ENCODE data around the gene NPL.

NPL gene

DNA sequence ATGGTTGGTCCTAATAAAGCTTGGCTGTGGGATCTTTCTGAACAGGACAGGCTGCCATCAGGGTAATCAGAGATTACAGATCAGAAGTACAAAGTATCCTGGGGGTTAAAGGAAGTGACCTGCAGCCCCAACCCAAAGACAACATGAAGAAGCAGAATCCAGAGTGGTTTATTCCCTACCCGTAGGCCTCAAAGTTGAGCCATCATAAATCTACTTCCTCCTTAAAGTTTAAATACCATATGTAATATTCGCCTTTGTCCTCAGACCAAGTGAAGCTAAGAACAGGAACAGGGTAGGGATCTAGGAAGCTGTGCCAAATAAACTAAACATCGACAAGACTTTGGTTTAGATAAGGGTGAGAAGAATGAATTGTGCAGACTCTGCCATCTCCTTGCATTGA lies 33.6 kb downstream of the NPL start:
- no peak for DNase-seq

DNA sequence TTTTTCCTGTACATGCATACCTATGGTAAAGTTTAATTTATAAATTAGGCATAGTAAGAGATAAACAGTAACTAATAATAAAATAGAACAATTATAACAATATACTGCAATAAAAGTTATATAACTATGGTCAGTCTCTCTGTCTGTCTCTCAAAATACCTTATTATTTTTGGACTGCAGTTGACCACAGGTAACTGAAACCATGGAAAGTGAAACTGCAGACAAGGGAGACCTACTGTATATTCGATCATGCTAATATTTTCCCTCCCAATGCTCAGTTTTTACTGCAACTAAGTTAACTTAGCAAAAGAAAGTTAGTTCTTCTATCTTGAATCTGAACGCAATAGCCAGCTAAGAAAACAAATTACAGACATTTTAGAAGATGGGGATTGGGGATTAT lies 37.3 kb downstream of the NPL start:
- no peak for DNase-seq

DNA sequence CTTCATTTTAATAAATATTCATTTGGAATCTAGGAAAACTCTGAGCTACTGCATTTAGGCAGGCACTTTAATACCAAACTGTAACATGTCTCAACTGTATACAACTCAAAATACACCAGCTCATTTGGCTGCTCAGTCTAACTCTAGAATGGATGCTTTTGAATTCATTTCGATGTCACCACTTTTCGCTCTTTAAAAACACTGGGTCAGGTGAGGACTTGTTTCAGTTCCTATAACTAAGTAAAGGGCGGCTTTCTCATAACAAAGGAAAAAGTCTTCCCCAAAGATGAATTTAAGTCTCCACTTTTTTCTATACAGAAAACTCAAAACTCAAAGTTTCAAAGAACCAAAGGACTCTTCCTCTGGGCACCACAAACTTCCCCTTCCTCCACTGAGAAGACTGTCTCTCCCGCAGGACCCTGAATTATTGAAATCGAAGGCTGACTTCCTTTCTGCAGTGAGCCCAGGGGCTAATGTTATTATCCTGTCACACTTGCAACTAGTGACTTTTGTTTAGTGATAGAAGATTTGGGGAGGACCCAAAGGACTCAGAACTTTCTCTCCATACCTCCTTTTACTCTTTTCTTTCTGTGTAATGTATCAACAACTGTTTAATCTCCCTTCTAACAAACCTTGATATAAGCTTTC lies 39.8 kb downstream of the NPL start:
- no peak for DNase-seq

DNA sequence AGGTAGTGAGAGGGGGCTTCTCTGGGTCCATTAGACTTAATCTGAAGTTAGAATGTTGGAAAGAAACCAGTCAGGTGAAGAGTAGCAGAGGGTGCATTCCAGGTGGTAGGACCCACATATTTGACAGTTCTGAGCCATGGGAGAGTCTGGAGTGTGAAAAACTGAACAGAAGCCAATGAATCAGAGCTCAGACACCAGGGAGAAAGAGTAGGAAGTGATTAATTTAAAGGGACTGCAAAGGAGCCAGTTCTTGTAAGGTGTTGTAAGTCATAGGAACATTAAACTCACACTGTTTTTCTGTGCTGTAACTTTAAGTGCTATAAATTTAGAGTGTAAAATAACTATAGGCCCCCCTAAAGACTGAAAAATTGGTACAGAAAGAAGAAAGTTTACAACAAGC lies 43.7 kb downstream of the NPL start:
- DNase-seq, result no peak

DNA sequence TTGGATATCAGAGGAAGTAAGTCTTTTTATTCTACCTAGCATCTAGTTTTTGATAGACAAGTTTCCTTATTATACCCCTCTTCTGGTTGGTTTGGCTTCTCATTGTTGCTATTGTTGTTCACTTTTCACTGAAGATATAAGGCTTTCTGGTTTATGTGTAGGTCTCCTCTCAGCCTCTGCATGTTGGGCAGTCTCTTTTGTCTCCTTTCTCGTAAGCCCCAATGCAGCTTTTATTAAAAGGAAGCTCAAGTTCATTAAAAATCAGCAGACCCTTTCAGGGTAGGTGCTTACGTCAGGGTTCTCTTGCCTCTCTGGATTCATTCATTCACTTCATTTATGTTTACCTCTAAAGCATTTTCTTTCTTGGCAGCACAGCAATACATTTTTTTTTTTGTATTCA lies 44.8 kb downstream of the NPL start:
- DNase-seq, result no peak

DNA sequence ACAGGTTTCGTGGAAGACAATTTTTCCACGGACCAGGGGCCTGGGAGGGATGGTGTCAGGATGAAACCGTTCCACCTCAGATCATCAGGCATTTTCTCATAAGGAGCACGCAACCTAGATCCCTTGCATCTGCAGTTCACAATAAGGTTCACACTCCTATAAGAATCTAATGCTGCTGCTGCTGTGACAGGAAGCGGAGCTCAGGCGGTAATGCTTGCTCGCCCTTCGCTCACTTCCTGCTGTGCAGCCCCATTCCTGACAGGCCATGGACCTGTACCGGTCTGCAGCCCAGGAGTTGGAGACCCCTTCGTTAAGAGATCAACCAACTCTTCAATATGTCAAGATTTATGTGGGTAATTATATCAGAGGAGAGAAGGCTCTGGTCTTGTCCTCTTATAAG lies 46.2 kb downstream of the NPL start:
- DNase-seq, result no peak

DNA sequence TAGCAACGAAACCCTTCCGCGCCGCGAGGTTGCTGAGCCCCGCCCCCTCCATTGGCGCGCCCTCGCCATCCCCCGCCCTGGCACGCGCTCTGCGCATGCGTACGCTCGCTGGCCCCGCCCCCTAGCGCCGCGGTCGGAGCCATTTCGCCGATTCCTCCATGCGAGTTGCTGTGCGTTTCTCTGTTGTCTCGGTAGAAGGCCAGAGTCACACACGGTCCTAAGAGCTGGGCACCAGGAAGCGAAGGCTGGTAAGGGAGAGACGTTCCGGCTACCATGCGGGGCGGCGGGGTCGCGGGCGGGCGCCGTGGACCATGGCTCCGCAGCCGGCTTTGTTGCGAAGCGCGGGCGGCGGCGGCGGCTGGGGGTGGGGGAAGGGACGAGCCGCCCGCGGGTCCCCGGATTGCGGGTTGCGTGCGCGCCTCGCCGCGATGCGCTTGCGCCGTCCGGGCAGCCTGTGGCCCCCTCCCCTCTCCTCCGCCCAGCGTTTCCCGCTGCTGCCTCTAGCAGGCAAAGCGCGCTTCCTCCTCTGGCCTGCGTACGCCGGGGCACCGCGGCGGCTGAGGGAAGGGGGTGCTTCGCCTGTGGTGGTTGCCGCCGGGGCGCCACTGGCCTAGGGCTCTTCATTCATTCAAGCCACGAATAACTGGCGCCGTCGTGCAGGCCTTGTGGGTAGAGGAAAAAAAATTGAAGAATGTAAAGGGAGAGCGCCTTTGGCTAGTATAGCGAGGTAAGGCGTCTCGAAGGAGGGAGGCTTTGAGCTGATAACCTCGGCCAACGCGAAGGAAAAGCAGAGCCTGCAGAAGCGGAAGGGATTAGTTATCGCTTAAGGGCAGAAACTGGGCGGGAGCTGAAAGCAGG lies 49.9 kb downstream of the NPL start, which contains the start of gene DHX9:
Gene DHX9, plus strand, starts transcription at position 139 of the 858 bp plus-strand sequence. CDS start 3,220 bp downstream, outside the sequence.
- DNase-seq, result peak; percentile 91

DNA sequence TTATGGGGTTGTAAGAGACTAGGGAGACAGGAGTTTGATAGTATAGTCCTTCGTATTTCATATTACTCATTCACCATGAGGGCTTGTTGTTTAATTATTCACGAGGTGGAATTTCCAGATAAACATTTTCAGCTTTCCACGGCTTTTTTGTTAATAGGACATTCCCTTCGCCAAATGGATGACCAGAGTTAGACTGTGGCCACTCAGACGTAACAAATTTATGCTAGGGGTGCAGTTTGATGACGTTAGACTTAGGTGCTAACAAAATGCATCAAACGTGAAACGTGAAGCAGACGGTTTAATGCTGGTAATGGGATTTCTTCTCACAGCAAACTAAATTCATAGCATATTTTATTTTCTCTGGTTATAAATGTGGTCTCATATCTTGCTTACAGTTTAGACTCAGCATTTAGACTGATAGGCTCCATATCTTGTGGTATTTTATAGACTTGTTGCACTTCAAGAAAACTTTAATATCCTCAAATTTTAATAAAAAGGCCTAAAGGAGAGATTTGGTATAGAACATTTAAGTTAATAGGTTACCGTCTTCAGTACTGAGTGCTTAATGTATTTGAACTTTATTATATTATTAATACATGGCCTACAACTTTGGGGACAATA lies 51.9 kb downstream of the NPL start:
- no peak for DNase-seq

DNA sequence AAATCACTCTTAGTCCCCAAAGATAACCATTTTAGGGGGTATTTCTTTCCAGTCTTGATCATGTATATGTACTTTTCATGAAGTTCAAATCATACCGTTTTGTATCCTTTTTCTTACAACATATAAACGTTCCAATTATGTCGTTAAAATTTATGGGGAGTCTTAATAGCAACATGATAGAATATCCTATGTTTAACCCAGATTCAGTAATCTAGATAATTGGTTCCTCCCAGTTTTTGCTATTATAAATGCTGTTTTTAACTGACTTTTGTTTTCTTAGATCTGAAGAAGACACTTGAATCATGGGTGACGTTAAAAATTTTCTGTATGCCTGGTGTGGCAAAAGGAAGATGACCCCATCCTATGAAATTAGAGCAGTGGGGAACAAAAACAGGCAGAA lies 52.7 kb downstream of the NPL start:
- DNase-seq, result no peak

DNA sequence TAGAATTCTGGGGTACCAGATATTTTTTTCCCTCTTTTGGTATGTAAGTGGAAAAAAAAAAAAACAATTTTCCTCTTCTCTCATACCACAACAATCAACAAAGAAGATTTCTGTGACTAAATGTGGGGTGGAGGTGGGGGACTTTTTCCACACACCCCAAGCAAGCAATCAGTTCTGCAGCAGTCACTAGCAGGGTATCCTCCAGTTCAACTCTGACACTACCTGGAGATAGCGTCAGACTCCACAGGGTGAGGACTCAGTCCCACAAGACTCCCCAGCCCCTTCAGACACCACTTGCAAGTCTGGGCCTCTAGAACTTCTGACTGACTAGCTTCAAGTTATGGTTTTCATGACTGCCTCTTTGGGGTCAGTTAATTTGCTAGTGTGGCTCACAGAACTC lies 55.8 kb downstream of the NPL start:
- no peak for DNase-seq

DNA sequence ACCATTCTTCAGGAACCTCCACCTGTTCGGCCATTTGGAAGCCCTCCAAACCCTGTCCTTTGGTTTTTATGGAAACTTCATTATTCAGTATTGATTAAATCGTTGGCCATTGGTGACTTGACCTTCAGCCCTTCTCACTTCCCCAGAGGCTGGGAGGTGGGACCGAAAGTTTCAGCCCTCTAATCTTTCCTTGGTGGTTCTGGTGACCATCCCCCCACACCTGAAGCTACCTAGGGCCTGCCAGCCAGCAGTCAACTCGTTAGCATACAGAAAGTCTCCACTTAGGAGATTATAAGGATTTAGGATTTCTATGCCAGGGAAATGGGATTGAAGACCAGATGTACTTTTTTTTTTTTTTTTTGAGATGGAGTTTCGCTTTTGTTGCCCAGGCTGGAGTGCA lies 56.3 kb downstream of the NPL start:
- no peak for DNase-seq

DNA sequence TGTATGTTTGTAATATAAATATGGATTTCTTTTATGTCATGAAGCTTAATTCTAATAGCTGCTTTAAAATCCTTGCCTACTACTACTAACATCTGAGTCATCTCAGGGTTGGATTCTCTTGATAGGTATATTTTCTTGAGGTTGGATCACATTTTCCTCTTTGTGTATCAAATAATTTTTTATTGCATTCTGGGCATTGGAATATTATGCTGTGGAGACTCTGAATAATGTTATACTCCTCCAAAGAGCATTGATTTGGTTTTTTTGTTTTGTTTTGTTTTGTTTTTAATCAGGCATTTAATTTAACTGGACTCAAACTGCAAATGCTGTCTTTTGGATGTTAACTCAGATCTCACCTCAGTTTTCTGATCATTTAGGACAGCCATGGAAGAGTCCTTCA lies 57.5 kb downstream of the NPL start:
- no peak for DNase-seq

DNA sequence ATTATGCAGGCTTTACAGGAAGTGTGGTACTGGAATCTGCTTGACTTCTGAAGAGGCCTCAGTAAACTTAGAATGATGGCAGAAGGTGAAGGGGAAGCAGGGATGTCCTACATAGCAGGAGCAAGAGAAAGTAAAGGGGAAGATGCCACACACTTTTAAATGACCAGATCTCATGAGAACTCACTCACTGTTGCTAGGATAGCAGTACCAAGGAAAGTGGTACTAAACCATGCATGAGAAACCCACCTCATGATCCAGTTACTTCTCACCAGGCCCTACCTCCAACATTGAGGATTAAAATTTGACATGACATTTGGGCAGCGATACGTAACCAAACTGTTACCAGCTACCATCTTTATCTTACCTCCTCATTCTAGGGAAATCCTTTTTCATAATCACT lies 59.2 kb downstream of the NPL start:
- no peak for DNase-seq

DNA sequence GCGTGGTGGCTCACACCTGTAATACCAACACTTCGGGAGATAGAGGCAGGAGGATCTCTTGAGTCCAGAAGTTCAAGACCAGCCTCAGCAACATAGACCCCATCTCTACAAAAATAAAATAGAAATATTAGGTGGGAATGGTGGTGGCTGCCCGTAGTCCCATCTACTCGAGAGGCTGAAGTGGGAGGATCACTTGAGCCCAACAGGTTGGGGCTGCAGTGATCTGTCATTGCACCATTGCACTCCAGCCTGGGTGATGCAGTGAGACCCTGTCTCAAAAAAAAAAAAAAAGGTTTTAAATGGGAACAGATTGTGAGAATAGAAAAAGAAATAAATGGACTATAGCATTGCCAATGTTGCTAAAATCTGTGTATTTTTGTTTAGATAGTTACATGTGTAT lies 60.7 kb downstream of the NPL start:
- DNase-seq, result no peak

DNA sequence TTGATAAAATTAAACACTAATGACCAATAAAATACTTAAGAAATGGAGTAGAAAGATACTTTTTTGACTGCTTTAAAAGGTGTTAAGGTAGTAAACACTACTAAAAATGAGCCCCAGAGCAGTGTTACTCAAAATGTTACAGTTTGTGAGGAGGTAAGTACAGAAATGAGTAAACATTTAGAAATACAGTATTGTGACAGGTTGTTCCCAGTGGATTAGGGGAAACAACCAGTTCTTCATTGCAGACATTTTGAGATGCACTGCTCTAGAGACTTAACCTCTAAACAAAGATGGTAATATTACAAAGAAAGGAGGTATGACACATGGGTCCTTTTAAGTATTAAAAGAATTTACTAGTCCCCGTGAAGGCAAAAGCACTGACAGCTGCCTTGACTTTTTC lies 62.3 kb downstream of the NPL start:
- no peak for DNase-seq

DNA sequence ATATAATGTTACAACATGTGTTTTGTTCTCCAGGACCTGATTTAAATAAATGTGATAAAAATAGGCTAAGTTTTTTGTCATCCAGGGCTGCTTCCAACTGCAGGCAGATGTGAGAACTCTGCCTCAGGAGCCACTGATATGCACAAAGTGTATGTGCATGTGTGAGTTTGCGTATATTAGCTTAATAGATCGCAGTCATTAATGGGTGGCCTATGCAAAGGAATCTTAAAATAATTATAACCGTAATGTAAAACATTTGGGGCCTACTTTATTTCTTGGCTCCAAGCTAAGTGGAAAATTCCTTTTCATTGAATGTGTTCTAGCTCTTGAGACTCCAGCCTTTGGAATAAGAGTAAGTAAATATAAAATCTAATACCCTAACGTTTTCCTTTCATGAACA lies 66.3 kb downstream of the NPL start:
- no peak for DNase-seq

DNA sequence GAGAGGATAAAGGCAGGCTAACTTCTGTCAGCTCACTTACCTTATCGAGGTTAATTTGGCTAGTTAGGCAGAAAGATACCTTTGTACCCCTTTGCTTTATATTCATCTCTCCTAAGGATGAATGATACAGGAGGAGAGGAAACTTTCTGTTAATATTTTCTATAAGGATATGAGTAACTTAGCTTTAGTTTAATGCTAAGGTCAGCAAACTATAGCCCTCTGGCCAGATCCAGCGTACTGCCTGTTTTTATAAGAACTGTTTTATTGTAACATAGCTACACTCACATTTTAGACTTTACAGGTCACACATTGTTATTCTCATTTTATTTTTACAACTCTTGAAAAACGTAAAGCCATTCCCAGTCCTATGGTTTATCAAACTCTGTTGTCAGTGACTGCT lies 67.6 kb downstream of the NPL start:
- DNase-seq, result no peak

DNA sequence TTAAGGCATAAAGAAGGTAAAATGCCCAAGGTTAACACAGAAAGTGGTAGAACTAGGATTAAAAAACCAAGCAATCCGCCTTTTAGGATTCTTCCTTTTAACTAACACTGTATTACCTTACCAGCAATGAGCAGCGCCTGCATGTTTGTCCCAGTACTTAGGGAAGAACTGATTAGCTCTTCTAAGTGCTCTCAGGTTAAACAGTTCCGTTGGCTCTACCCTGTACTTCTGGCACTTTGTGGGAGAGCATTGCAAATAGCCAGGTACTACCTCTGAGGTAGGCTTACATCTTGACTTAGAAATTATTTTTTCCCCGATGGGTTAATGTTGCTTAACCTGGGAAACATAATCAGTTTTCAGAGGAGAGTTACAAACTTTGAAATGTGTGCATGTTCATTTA lies 71.1 kb downstream of the NPL start:
- no peak for DNase-seq

DNA sequence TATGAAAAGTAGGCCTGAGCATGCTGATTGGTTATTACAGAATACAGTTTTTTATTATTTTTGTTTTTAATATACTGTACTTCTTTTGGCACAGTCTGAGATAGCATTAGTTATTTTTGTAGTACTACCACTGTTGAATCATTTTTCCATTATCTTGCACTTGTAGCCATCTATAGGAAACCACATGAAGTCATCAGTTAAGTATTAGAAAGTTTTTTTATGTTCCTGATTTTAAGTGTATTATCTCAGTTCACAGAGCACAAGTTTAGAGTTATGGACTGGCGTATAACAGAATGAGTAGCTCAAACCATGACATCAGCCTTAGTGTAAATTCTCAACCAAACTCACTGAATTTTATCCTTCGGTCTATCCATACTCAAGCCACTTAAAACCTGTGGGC lies 72.4 kb downstream of the NPL start:
- no peak for DNase-seq

DNA sequence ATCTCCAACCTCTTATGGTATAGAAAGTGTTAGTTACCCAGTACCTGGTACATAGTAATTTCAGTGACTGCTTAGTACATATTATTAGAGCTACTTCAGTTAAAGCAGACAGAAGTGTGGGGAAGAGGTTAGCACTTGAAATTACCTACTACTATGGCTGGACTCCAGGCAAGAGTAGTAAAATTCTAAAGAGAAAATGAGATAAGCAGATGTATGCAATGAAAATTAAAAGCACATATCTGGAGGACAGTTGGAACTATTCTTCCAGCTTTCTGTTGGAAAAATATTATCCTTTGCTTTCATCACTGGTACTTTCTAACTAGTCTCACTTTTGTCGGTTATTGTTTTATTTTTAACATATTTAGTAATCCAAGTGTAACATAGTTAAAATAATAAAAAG lies 73.3 kb downstream of the NPL start:
- DNase-seq, result no peak

DNA sequence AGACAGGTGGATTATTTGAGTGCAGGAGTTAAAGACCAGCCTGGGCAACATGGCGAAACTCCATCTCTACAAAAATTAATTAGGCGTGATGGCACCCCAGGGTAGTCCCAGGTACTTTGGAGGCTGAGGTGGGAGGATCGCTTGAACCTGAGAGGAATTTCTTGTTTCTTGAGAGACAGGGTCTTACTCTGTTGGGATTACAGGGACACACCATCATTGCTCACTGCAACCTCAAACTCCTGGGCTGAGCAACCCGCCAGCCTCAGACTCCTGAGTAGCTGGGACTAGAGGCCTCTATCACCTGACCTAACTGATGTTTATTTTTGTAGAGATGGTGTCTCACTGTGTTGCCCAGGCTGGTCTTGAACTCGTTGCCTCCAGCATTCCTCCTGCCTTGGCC lies 74.4 kb downstream of the NPL start:
- no peak for DNase-seq

DNA sequence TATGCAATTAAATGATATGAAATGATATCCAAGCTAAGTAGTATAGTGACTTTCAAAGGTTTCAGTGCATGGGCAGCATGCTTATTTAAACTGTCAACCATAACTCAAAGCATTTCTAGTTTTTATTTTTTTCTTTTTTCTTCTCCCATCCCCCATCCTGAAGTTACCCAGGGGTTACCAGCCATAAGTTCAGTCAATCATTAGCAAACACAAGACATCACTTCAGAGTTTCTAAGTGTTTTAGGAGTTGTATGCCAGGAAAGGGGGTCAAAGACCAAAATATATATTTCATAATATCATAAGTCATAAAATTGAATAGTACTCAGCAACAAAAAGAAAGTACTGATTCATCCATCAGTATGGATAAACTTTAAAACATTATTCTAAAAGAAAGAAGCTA lies 78.3 kb downstream of the NPL start:
- DNase-seq, result no peak

DNA sequence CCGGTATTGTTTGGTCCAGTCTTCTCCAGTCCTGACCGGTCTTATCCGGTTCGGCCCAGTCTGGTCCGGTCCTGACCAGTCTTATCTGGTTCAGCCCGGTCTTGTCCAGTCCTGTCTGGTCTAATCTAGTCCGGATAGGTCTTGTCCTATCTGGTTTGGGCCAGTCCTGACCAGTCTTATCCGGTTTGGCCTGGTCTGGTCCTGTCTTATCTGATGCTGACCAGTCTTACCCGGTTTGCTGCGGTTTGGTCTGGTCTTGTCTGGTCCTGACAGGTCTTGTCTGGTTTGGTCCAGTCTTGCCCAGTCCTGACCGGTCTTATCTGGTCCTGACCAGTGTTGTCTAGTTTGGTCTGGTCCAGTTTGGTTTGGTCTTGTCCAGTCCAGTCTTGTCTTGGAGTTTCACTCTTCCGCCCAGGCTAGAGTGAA lies 79.7 kb downstream of the NPL start:
- DNase-seq, result no peak

DNA sequence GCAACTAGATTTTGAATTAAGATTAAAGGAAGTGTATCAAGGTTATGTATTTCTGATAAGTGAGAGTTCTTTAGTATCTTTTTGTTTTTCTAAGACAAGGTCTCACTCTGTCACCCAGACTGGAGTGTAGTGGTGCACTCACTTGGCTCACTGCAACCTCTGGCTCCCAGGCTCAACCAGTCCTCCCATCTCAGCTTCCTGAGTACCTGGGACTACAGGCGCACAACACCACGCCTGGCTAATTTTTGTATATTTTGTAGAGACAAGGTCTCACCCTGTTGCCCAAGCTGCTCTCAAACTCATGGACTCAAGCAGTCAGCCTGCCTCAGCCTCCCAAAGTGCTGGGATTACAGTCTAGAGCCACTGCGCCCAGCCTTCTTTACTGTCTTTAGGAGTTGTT lies 83.3 kb downstream of the NPL start:
- DNase-seq, result no peak
